GM20431 (cell line): ENCODE data around the gene CD34.
"Not testable (repeated sequence)": the region's sequence is repeated elsewhere in the genome, so short reads cannot be mapped to it uniquely, and the experiment has no call there.

Source experiments
- in situ Hi-C: fragments of 300-500 bp; cut with MseI, MboI; formaldehyde crosslinking; loops from one replicate; pipeline ENCODE4 v1.15.0; 2020; ENCODE audit warnings: low sequenced_read_pairs; ENCODE audit not compliant: unreplicated experiment

Gene CD34, protein sequence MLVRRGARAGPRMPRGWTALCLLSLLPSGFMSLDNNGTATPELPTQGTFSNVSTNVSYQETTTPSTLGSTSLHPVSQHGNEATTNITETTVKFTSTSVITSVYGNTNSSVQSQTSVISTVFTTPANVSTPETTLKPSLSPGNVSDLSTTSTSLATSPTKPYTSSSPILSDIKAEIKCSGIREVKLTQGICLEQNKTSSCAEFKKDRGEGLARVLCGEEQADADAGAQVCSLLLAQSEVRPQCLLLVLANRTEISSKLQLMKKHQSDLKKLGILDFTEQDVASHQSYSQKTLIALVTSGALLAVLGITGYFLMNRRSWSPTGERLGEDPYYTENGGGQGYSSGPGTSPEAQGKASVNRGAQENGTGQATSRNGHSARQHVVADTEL

DNA sequence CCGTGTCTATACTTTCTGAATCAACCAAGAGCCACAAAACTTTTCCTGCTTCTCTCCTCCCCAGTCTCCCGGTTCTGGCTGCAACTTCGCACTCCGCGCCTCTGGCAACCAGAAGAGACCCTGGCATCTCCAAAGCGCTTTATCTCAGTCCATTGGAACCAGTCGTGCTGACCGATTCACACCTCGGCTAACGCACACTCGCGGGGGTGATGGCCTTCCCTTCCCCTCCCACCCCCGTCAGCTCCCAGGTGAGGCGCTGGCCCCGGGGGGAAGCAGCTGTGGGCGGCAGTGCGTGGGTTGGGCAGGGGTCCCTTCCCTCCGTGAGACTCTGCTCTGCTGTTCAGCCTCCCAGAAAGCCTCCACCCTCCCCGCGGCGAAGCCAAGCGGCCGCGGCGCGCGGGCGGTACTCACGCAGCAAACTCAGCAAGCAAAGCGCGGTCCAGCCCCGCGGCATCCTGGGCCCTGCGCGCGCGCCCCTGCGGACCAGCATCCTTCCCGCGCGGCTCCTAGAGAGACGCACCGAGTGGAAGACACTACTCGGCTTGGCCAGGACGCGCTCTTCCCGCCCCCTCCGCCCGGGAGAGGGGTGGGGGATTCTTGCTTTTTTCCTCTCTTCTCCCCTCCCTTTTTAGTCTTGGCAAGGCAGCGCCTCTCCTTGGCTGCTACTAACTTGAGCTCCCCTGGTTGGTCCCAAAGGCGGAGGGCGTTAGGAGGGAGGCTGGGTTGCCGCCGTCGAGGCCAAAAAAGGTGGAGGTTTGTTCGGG, at the start of gene CD34:
Gene CD34 (minus strand): TSS at position 535 of the 764 bp plus-strand sequence. CDS start 45 bp downstream, at position 490.
- in situ Hi-C loops = no loop called here

DNA sequence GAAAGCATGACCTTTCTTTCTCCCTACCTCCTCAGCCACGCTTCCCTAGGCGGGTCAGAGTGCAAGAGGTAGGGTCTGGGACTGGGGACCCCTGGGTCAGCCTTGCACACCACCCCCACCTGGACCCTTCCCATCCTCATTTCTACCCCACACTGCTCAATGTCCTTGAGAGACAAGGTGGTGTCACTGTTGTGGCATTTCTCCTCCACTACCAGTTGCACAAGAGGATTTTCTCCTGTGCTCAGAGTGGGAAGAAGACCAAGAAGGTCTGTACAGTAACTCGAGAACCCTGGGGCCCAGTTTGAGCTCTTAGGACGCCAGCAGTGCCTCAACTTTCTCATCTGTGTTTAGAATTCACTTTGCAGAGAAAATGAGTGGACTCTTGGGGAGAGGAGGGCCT, 49.4 kb upstream of the CD34 start:
- in situ Hi-C loops = loop anchor here (10.0 to 25.0 kb wide), 2 partner anchors 56 to 148 kb away; no protein-coding TSS in a partner anchor

DNA sequence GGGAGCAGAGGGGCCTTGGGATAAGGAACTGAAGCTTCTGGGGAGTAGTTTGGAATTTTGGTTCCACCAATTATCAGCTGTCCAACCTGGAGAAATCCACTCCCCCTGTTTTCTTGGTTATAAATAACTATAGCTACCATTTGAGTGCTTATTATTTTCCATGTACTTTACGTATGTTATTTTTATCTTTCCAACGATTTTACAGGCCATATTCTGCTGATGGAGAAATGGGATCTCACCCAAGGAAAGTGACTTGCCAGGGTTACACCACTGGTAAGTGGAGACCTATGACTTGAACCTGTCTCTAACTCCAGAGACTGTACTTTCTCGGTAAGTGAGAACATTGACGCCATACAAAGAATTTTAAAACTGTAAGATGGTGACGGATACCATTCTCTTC, 49.0 kb upstream of the CD34 start:
- in situ Hi-C loops = loop anchor here (10.0 to 25.0 kb wide), 2 partner anchors 55 to 148 kb away; no protein-coding TSS in a partner anchor

DNA sequence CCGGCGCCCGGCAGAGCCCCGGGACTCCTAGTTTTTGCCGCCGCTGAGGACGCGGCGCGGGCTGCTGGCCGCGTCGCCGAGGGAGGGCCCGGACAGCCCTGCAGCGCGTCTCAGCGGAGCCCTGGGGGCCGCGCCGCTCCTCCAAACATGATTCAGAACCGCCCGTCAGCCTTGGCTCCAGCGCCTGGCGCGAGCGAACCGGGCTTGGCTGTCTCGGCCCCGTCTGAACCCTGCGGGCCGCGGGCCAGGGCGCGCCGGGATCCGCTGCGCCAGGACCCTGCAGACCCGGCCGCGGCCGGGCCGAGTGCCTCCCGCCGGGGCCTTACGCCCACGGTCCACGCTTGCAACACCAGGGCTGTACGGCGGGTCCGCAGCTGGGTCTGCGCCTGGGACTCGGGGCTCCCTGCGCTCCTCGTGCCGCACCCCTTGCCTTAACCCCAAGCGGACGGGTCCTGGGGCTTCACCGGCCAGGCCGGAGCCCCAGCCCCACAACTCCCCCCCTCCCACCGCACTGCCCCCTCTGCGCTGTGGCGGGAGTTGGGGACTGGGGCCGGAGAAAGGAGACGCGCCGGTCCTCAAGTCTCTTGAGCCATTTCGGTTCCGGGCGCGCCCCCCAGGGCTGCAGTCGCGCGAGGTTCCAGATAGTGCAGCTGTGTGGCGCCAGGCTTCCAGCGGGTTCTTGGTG, 48.4 kb upstream of the CD34 start:
- in situ Hi-C loops = loop anchor here (25.0 kb wide), 1 partner anchor 147 kb away; no protein-coding TSS in a partner anchor

DNA sequence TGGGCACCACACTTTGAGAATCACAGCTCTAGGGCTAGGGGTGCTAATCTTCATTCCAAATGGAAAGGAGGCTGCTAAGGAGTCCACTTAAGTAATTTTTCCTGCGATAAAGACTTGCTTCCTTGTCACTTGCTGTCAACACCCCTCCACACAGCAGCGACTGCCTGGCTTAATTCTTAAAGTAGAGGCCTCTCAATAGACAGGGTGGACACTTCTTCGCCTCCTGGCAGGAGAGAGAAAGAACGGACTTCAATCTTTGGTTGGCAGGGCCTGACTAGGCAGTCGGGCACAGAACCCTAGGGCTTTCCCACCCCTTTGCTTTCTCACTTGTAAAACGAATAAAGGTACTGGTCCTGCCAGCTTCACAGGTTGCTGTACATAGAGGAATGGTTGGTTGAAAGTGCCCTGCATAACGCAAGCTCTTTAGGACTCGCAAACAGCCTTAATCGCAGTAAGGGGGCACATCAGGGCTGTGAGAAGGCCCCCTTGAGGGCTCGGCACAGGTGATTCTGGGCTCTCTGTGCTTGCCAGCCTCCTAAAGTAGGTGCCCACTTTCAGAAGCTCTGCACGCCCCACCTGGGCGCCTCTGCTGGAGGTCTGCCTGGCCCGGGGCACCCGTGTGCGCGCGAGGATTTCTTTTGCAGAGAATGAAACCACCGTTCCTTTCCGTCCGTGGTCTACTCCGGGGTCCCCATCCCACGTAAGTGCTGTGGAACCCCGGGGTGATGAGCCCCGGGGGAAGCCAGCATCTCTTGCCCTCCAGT, 47.6 kb upstream of the CD34 start:
- in situ Hi-C loops = loop anchor here (25.0 kb wide), 1 partner anchor 146 kb away; no protein-coding TSS in a partner anchor

DNA sequence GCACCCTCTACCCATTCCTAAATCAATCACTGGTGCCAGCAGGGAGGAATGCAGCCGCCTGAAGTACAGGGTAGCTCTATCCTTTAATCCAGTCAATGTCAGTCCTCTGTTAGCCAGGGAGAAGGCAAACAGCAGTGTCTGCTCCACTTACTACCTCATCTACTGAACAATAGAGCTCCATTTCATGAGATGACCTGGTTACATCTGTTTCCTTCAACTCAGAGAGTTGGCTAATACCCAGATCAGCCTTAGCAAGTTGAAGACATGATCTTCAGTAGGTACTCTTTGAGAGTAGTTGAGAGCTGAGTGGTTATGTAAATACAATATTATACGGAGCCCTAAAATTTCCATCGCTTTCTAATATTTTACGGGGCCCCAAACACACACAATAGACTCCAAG, 46.1 kb upstream of the CD34 start:
- in situ Hi-C loops = loop anchor here (25.0 kb wide), 1 partner anchor 145 kb away; no protein-coding TSS in a partner anchor

DNA sequence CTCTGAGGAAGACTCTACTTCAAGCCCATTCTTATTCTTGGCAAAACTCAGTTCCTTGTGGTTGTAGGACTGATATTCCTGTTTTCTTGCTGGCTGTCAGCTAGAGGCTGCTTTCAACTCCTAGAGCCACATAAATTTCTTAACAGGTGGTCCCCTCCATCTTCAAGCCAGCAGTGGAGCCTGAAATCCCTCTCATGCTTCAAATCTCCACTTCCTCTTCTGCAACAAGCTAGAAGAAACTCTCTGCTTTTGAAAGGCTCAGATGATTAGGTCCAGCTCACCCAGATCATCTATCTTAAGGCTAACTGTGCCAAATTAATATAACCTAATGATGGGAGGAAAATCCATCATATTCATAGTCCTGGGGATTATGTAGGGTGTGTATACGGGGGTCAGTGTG, 43.2 kb upstream of the CD34 start:
- in situ Hi-C loops = loop anchor here (25.0 kb wide), 1 partner anchor 142 kb away; no protein-coding TSS in a partner anchor

DNA sequence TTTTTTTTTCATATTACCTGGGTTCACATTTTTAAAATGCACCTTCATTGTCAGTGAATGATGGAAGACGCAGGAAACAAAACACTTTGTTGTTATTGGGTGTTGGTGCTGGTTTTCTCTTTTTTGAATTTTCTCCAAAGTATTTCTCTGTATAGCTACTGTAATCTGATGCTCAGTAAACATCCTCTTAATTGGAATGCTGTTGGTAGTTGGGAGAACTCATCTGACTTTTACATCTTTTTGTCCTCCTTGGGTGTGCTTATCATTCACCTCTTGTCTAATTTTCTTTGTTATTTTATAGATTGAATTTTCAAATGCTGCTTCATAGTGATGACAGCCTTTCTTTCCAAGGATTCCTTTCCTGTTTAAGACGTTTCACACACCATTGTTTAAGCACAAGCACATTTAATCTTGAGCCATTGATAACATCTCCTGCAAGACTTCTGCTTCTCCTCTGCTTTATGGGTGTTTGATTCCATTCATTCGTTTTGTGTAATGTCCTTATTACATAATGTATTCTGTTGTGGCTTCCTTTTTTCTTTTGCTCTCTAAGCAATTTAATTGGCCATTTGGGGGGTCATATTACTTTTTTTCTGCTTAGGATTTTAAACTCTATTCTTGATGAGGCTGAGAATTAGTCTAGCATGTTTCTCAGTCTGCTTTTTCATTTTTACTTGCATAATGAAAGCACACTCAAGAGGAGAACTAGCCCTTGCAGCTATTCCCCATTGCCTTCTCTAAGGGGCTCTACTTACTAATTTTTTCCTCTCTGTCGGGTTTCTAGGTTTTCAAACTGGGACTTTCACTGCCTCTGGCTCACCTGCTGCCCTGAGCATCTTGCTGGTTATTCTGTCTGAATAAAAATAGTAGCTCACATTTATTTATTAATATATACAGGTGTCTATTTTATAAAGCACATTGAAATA, 42.0 kb upstream of the CD34 start:
- in situ Hi-C loops = loop anchor here (25.0 kb wide), 1 partner anchor 141 kb away; no protein-coding TSS in a partner anchor

DNA sequence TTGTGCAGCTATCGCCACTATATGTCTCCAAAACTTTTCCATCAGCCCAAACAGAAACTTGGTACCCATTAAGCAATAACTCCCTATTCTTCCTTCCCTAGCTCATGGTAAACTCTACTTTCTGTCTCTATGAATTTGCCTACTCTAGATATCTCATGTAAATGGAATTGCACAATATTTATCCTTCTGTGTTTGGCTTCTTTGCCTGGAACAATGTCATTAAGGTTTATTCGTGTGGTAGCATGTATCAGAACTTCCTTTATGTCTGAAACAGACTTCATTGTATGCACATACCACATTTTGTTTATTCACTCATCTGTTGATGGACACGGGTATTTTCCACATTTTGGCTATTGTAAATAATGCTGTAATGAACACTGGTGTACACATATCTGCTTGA, 40.7 kb upstream of the CD34 start:
- in situ Hi-C loops = loop anchor here (25.0 kb wide), 1 partner anchor 139 kb away; no protein-coding TSS in a partner anchor

DNA sequence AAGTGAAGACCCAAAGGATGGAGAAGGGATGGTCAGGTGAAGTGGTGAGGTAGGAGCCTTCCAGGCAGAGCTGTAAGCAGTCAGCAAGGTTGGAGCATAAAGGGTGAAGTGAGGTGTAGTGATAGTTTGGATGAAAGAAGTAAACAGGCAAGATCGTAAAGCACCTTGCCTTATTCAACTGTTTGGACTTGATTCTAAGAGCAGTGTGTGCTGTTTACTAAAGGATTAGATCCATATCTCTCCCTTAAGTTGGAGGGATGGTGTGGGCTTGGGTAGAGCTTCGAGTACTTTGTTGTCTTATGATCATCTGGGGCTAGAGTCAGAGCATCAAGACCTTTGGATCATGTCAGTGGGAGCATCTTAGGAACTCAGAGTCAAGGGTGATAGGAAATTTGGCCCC, 39.8 kb upstream of the CD34 start:
- in situ Hi-C loops = loop anchor here (25.0 kb wide), 1 partner anchor 138 kb away; no protein-coding TSS in a partner anchor

DNA sequence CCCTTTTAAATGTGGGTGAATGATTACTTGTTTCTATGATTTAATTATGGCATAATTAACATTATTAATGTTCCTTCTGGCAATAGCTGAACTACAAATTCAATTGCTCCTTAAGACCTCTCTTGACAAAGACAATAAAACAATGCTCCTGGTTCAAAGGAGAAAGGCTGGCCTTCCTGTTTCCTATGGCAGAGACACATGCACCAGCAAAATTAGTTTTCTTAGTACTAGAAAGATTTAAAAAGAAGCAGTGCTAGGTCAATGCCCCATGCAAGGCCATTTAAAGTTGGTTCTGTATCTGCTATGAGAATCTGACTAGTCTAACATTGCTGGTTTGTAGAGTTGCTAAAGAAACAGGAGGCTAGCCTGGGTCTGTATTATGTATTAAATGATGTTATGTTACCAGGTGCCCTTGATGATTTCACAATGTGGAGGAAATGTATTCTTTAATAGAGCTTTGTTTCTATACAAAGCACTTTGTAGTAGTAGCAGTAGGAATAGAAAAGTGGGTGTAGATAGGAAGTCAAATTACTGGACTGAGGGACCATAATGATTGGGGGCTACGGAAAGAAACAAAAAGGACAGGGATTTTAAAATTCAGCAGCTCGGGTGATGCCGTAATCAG, 38.8 kb upstream of the CD34 start:
- in situ Hi-C loops = loop anchor here (25.0 kb wide), 1 partner anchor 137 kb away; no protein-coding TSS in a partner anchor

DNA sequence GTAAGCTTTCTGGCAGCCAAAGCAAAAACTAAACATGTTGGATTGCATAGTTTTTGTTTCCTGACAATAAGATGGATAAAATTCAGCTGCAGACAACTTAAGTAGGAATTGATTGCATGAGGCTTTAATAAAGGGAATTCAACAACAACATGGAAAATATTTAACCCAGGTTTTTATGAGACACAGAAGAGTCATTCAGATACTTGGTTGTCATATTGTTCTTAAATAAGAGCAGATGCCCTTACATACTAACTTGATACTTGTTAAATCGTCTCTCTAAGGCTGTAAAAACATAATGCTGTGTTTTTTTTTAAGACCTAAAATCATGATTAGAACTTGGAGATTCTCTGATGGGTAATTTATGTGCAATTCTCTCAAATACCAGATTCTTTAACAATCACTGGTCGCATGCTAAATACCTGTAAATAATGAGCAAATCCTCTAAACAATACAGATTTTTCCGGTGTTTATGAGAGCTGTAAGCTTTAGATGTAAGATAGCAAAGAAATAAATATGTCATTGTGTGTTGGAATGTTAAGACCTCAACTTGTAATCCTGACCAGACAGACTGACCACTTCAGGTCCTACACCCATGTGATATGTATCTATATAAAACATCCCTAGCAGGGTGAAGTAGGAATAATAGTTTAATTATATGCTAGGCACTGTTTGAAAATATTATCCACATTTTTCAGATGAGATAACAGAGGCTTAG, 37.8 kb upstream of the CD34 start:
- in situ Hi-C loops = no loop called here

DNA sequence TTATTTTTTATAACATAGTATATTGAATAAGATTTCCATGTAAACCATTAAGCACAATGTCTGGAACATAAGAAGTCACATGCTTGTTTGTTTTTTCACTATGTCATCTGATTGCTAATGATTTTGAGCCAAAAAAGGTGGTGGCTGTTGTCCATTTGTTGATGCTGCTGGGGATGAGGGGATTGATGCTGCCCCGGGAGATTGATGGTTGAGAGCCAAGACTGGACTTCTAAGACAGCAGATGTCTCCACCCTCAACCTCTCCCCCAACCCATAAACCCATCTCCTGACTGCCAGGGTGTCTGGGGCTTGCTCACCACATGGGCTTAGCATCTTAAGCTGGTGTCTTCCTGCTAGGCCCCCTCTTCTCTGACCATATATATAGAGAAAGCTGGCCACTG, 35.8 kb upstream of the CD34 start:
- in situ Hi-C loops = no loop called here

DNA sequence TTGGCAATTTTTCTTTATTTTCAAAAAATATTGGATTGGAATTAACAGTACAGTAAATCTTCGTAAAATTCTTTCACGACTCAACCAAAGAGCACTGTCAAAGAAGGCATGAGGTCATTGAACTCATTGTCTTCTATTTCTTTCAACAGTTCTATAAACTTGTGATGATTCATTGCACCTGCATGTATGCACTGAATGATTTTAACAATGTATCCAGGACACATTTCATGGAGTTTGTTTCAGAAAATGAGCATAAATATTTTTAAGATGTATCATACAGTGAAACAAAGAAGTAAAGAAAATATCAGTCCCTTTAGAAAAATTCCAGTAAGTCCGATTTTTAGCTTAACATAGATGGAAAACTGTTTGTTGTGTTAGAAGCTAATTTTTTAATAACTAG, 33.6 kb upstream of the CD34 start:
- in situ Hi-C loops = no loop called here

DNA sequence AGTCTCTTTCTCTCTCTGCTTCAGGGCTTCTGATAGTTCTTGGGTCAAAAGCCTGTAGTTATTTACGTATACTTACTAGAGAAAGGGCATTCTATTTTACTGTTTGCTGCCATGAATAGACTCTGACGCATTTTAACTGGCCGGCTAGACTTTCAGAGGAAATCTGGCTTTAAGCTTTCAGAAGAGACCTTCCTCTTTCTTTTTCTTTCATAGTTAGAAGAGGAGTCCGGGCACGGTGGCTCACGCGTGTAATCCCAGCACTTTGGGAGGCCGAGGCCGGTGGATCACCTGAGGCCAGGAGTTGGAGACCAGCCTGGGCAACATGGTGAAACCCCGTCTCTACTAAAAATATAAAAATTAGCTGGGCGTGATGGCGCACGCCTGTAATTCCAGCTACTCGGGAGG, 31.4 kb upstream of the CD34 start:
- in situ Hi-C loops = not testable (repeated sequence)

DNA sequence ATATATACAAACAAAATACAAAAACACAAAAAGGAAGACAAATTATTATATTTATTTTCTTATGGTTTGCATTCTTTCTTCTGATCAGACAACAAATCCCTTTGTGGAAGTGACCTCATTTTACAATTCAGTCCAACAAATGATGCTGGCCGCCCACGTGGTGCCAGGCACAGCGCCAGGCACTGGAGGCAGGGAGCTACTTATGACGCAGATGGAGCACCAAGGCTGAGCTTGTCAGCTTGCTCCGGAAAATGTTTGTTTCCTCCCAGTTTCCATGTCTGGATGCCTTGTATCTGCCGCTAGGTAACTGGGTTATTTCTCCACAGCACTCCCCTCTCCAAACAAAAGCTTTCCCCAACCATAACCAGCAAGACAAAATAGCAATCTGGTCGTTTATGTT, 30.7 kb upstream of the CD34 start:
- in situ Hi-C loops = no loop called here

DNA sequence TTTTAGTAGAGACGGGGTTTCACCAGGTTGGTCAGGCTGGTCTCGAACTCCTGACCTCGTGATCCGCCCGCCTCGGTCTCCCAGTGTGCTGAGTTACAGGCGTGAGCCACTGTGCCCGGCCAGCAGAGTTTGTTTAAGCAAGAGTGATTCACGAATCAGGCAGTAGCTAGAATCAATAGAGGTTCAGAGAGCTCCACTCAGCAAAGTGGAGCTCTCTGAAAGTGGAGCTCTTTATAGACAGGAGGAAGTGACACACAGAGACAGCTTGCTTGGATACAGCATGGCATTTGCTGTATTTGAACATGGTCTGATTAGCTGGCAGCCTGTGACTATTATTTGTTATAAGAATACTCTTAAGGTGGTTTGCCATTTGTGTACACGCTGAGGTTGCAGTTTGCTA, 27.1 kb upstream of the CD34 start:
- in situ Hi-C loops = no loop called here
